ENCODE measurements around the gene COPE.
A peak's percentile ranks its signal among the peaks of the same experiment; 100 is the strongest.
"Not testable (repeated sequence)": the region's sequence is repeated elsewhere in the genome, so short reads cannot be mapped to it uniquely, and the experiment has no call there.

The COPE gene

DNA sequence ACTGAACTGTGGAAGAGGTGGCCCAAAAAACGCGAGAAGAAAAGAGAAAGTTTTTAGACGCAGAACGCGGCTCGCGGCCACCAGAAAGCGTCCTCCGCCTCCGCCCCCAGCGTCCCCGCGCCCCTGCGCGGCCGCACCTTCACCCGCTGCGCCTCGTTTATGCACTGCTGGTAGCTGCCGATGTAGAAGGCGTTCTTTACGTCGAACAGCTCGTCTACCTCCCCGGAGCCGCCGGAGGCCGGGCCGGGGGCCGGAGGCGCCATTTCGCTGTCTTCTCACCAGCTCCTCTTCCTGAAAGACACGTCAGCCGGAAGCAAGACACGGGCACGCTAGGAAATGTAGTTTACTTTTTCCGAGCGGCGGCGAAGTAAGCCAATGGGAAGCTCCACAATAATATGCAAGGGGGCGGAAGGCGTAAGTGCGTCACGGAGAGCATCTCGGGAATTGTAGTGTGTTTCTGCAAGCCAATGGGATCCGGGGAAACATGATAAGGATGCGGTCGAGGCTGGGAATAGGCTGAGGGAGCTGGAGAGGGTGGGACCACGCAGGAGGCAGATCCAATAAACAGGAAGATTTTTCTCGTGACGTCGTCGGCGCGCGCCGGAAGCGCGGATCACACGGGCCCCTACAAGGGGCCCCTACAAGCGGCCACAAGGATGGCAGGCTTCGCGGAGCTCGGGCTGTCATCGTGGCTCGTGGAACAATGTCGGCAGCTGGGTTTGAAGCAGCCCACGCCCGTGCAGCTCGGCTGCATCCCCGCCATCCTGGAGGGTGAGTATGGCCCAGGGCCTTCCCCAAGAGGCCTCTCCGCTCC lies at the start of gene COPE, which contains the start of gene DDX49:
Gene COPE (minus strand): TSS at position 302 of the 814 bp plus-strand sequence. CDS start 39 bp downstream, at position 263.
Gene DDX49 (plus strand): TSS at position 630 of the 814 bp plus-strand sequence. CDS start 27 bp downstream, at position 657.
- peak; percentile 99 for DNase-seq

DNA sequence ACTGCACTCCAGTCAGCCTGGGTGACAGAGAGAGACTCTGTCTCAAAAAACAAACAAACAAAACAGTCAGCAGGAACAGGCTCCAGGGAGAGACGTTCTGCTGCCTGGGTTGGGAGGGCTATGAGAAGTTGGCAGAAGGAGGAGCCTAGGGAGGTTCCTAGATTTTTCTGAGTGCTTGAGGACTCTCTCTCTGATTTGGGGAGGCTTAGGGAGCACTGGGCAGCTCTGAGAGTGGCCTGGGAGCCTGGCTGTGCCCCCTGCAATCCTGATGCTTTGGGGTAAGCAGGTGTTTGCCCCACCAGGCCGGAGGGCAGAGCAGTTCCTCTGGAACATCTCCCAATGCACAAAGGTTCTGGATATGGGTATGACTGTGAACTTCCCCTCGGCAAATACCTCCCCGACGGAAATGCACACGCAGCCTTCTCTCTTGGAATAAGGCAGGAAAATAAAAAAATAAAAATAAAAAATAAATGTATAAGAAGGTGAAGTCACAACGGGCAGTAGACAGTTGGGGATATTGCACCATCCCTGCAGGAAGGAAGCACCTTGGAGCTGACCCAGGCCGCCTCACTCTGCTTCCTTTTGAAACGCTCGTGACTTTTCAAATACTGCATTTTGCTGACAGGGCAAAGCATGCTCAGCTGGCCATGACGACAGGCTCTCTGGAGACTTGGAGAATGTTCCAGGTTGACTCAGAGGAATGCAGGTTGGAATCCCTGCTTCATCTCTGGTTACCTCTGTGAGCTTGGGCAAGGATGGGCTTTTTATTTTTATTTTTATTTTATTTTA lies 48.4 kb upstream of the COPE start:
- no peak for DNase-seq

DNA sequence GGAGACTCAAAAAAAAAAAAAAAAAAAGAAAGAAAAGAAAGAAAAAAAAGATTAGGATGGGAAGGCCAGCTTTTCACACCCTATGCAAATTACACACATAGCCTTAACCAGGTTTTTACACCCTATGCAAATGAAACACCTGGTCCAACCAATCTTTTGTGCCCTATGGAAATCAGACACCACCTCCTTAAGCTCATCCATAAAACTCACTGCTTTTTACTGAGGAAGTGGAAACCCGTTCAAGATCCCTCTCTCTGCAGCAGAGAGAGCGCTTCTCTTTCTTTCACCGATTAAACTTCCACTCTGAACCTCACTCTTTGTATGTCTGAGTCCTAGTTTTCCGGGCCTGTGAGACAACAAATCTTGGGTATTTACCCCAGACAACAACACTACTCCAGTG lies 47.1 kb upstream of the COPE start:
- DNase-seq, result no peak

DNA sequence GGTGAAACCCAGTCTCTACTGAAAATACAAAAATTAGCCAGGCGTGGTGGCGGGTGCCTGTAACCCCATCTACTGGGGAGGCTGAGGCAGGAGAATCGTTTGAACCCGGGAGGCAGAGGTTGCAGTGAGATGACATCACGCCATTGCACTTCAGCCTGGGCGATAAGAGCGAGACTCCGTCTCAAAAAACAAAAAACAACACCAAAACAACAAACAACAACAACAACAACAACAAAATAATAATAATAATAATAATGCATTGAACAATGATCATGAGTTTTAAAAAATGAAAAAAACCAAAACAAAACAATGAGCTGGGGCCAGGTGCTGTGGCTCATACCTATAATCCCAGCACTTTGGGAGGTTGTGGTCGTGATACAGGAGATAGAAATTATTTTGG lies 44.9 kb upstream of the COPE start:
- no peak for DNase-seq

DNA sequence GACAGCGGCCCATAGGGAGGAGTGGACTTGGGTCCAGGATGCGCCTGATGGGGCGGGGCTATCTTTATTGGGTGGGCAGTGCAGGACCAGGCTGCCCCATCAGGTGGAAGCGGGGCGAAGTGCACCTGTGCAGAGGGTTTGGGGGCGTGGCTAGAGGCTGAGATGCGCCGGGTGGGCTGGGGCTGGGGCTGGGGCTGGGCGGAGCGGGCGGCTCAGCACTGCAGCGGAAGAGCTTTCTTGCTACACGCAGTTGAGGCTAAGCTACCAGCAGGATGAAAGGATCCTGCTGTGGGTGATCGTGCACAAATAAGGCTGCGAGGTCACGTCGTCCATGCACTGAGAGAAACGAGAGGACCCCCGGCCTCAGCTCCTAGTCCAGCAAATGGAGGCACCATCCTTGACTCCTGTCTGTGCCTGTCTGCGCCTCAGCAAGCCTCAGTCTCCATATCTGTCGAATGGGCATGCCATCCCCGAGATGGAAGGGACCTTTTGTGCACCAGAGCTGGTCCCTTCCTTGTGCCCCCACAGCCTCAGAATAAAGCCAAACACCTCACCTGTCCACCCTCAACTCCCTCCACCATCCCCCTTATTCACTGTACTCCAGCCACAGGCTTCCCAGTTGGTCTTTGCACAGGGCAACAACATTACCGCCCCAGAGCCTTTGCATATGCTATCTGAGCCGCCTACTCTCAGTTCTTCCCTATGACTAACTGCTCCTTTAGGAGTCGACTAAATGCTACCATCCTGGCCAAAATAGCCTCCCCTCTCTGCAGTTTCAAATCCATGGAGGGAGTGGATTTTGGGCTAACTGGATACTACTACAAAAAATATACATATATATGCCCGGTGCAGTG lies 42.8 kb upstream of the COPE start:
- no peak for DNase-seq

DNA sequence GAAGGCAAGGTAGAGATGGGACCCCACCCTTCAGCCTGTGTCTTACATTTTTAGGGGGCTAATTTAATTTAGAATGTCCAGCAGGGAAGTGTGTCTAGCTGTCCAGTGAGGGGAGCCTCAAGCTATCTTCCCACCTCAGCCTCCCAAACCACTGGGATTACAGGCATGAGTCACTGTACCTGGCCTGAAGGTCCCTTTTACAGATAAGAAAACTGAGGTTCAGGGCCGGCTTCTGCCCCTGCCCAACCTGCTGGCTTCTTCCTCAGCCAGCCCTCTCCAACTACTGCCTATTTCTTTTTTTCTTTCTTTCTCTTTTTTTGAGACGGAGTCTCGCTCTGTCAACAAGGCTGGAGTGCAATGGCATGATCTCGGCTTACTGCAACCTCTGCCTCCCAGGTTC lies 41.2 kb upstream of the COPE start:
- no peak for DNase-seq

DNA sequence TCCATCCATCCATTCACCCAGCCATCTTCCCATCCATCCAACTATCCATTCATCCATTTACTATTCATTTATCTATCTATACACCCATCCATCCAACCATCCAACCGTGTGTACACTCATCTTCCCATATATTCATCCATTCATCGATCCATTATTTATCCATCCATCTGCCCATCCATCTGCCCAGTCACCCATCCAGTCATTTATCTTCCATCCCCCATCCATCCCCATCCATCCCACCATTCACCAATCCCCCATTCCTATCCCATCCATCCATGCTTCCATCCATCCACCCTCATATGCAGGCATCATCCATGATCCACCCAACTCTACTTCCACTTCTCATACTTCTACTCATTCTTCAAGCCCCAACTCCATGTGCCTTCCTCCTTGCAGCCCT lies 35.9 kb upstream of the COPE start:
- no peak for DNase-seq

DNA sequence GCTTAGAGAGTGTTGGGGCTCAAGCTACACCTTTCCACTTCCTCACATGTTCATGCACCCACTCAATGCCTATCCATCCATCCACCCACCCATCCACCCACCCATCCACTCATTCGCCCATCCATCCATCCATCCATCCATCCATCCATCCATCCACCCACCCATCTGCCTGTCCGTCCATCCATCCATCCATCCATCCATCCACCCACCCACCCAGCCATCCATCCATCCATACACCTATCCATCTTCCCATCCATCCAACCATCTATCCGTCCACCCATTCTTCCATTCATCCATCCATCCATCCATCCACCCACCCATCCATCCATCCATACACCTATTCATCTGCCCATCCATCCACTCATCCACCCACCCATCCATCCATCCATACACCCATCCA lies 34.9 kb upstream of the COPE start:
- no peak for DNase-seq

DNA sequence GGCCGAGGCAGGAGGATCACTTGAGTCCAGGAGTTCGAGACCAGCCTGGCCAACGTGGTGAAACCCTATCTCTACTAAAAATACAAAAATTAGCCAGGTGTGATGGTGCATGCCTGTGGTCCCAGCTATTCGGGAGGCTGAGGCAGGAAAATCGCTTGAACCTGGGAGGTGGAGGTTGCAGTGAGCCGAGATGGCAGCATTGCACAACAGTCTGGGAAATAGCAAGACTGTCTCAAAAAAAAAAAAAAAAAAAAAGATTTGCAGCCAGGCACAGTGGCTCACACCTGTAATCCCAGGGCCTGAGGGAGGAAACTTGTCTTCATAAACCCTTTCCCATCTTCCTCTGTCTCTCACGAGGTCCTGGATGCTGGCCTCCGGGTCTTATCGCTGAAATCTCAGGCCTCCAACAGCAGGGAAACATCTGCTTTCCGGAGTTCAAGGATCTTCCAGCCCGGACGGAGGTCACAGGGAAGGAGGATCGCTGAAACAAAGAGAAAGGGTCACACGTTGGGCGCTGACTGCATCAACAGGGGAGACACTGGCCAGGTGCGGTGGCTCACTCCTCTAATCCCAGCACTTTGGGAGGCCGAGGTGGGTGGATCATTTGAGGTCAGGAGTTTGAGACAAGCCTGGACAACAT lies 33.3 kb upstream of the COPE start:
- not testable (repeated sequence) for DNase-seq

DNA sequence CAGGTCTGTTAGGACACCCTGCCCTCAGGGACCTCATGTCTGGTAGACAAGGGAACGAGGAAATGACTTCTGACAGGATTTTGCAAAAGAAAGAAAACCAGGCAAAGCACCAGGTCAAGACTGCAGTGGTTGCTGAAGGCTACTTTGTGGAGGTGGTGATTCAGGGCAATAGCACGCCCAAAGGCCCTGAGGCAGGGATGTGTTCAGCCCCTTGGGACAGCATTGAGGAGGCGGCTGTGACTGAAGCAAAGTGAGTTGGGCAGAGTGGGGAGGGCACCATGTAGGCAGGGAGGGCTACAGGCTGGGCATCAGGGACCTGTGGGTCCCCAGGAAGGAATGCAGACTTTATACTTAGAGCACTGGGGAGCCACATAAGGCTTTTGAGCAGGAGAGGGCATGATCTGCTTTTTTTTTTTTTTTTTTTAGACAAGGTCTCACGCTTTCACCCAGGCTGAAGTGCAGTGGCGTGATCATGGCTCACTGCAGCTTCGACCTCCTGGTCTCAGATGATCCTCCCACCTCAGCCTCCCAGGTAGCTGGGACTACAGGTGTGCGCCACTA lies 32.6 kb upstream of the COPE start:
- no peak for DNase-seq

DNA sequence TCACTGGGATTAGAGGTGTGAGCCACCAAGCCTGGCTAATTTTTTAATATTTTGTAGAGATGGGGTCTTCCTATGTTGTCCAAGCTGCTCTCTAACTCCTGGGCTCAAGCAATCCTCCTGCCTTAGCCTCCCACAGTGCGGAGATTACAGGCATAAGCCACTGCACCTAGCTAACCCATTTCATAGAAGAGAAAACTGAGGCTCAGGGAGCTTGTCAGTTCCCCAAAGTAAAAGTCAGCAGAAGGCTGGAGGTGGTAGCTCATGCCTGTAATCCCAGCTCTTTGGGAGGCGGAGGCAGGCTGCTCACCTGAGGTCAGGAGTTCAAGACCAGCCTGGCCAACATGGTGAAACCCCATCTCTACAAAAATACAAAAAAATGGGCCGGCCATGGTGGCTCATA lies 30.7 kb upstream of the COPE start:
- DNase-seq, result no peak

DNA sequence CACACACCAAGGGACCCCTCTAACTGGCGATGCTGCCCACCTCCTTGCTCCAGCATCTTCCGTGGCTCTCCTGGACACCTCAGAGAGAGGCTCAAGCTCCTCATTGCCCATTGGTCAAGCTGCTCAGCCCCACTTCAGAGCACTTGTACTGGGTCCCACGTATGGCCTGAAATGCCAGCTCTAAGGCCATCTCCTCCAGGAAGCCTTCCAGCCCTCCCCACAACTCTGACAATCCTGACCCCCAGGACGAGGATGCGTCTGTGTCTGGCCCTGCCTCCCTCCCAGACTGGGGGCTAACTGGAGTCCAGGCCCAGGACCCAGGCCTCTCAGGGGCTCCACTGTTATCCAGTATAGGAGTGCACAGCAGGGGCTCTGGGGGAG lies 29.8 kb upstream of the COPE start:
- no peak for DNase-seq

DNA sequence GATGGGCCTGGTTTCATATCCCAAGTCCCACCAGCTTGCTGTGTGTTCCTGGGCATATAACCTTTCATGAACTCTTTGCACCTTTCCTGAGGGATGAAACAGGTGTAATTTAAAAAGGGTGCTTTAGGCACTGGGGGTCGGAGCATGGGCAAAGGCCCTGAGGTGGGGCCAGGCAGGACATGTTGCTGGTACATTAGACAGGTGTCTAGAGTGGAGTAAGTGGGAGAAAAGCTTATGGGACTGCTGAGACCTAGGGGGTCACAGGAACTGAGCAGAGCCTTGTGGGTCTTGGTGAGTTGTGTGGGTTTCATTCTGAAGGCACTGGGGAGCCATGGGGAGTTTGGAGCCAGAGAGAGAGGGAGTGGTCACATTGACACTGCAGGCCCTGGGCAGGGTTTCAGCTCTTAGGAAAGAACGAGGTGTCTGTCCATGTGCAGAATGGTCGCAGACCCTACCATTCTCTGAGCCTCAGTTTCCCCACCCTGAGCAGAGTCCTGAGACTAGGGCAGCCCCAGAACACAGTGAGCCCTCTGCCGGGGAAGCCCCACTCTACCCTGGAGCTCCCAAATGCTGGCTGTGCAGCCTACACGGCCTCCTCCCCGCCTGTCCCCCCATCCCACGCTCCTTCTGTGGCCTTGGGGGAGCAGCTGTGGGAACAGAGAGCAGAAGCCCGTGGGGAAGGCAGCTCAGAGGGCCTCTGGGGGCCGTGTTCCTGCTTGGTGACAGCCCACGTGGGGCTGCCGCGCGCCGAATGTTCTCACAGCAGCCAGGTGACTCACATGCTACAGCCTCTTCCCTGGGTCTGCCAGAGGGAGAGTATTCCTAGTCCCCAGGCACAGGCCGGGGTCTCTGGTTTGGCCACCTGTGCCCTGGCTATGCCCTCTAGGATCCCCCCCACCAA lies 29.1 kb upstream of the COPE start:
- no peak for DNase-seq

DNA sequence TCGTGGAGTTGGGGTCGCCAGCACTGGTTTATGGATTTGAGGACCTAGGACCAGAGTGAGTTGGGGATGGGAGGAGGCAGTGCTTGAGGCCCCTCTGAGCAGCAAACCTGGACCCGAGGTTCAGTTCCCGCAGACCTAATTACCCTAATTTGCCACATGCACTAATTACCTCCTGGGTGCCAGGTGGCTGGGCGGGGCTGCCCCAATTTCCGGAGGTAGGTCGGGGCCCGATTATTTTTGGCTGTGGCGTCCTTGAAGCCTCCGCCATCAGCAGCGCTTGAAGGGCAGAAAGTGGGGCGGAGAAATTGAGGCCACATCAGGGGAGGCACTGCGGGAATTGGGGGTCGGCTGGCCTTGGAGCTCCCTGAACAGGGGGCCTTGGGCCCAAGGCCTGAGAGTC lies 27.7 kb upstream of the COPE start:
- DNase-seq, result no peak

DNA sequence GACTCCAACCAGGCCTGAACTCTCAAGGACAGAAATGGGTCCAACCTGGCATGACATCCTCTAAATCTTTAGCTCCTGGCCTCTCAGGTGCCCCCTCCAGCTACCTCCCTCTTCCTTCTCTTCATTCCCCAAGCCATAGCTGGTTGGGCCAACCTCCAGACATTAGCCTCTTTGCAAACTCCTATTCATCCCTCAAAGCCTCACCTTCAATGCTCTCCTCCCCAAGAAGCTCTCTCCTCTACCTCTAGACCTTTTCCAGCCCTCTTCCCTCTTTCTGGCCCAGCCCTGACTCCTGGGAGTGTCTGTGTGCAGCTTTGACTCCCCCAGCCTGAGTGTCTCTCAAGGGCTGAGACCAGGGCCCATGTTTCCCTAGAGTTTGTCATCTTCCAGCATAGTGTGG lies 27.1 kb upstream of the COPE start:
- DNase-seq, result no peak

DNA sequence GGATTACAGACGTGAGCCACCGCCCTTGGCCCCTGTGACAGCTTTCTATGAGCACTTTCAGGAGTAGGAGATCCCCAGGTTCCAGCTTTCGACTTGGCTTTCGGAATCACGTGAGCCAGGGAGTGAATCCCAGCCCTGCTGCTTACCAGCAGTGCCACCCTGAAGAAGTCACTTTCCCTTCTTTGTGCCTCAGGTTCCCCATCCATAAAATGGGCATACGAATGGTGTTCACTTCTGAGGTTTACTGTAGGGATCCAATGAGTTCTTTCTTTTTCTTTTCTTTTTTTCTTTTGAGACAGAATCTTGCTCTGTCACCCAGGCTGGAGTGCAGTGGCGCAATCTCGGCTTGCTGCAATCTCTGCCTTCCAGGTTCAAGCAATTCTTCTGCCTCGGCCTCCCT lies 26.1 kb upstream of the COPE start:
- DNase-seq, result no peak

DNA sequence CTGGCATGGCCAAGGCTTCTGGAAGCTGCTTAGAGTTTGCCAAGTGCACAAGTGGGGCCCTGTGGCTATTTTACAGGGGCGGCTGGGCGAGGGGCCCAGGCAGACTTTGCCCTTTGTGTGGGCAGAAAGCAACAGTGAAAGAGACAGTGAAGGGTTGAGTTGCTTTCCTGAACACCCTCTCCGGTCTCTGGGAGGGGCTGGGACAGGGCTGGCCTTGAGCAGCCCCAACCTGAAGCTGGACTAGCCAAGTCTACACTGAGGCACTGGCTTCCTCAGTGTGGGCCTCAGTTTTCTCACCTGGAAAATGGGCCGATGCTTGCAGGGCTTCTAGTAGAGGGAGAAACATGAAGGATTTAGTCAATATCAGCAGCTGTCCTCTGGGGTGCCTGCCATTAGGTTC lies 24.3 kb upstream of the COPE start:
- DNase-seq, result no peak

DNA sequence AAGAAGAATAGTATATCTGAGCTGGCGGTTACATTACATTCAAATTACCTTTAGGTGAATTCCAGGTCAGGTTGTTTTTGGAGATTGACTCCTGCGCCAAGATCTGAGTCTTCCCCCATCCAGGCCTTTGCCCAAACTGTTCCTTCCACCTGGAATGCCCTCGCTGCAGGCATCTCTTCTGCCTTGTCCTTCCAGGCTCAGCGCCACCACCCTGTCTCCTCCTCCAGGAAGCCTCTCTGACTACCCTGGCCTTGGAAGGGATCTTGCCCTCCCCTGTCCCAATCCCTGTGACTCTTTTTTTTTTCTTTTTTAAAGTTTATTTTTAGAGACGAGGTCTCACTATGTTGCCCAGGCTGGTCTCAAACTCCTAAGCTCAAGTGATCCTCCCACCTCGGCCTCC lies 23.5 kb upstream of the COPE start:
- no peak for DNase-seq

DNA sequence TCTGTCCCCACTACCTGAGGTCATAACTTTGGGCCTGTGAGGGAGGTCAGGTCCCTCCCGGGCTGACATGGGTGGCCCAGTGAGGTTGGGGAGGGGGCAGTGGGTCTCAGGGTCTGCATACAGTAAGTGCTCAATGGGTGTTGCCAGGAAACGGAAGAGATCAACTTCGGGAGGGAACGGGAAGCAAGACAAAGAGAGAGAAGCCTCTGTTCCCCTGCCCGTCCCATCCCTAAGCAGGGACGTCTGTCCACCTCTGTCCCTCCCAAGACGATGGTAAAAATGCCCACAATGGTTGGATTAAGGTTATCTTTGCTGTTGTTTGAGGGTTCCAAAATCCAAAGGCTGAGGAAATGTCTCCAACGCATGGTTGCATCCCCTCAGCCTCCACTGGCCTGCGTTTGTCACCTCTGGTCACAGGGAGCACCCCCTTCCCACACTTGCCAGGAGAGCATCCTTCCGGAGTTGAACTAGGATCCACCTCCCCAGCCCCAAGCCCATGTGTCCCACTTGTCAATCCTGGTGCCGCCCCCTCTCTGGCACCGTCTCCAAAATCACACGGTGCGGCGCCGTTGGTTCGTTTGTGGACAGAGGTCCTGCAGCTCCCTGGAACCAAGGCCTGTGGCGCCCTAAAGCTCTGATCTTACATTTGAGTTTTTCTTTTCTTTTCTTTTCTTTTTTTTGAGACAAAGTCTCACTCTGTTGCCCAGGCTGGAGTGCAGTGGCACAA lies 22.6 kb upstream of the COPE start:
- DNase-seq, result no peak

DNA sequence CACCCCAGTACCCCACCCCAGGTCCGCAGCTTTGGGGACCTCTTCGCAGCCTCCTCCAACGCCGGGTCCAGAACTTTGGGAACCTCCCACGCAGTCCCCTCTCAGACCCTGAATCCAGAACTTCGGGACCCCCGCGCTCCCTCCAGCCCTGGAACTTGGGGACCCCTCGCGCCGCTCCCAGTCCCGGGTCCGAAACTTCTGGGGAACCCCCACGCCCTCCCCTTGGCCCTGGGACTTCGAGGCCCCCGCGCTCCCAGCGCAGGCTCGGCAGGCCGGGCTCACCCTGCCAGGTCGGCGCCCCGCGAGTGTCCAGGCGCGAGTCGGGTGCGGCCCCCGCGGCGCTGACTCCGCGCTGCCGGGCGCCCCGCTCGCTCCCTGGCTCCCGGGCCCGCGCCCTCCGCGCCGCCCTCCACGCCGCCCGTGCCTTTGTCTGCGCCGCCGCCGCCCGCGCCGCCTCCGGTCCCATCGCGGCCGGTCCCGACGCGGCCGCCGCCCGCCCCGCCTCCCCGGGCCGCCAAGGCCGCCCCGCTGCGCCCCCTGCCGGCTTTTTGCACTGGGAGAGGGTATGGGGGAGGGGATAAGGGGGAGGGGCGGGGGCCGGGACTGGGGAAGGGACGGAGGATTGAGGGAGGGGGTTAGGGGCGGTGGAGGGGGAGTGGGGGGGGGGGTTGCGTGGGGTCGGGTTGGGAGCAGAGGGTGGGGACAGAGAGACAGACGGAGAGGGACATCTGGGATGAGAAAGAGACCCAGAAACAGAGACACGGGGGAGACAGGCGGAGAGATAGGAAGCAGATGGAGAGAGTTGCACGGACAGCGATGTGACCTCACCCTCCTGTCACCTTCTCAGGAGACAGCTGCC lies 21.8 kb upstream of the COPE start, which contains the start of gene HOMER3:
Gene HOMER3 (minus strand): TSS at position 449 of the 859 bp plus-strand sequence. CDS start 2,235 bp downstream, outside the sequence.
- peak; percentile 80 for DNase-seq

Data from CD4-positive, alpha-beta T cell treated with Interleukin-10 for 1 hour (primary cell).